Omental fat pad (tissue), 4 donors: ENCODE results near the gene FBXW7. TPM values are rescaled to one million over a fixed set of nuclear protein-coding genes. Genes with fewer than 3 reads are reported as not detected.

Source experiments
- ATAC-seq: fragments of 150-250 bp; one replicate; pipeline ENCODE4 v1.9.1; 2016; ENCODE audit warnings: mild to moderate bottlenecking, moderate library complexity; ENCODE audit not compliant: low FRiP score
- DNase-seq: peaks from one replicate; pipeline ENCODE4 v3.0.0-alpha.2; 2019; ENCODE audit warnings: low spot score
- CTCF ChIP-seq, 3 donors: fragments of 450-650 bp; IDR thresholded peaks; one replicate each; pipeline ENCODE4 v1.5.1; 2016 to 2017; ENCODE audit warnings: antibody characterized with exemption in 3 of 3, mild to moderate bottlenecking in 3 of 3, moderate library complexity in 2 of 3
- total RNA-seq, 4 donors: library from RNA; depleted of rRNA; stranded (reverse); fragments of >200 nt; gene quantifications; one replicate each; pipeline ENCODE4 v1.1.0, GENCODE V29; 2016

The FBXW7 gene
- total RNA-seq, 4 donors from 2014 or later, result 44.3 to 62.0 (median 49.9) TPM

GRCh38 chr4:152389359-152389758 is 146.5 kb downstream of the FBXW7 start:
- no peak for TF ChIP-seq CTCF (IDR thresholded peaks at IDR 0.05)
- DNase-seq (no peak), ATAC-seq (no peak)

- no peak for TF ChIP-seq CTCF (IDR thresholded peaks at IDR 0.05)
- DNase-seq (no peak), ATAC-seq (no peak)
Observed at GRCh38 chr4:152385551-152385950, 150.3 kb downstream of the FBXW7 start.

- ATAC-seq, result no peak
- TF ChIP-seq CTCF (IDR thresholded peaks at IDR 0.05), result no peak
- no peak for DNase-seq
Observed at GRCh38 chr4:152382057-152382785, 153.7 kb downstream of the FBXW7 start.

- DNase-seq, result no peak
- no peak for TF ChIP-seq CTCF (IDR thresholded peaks at IDR 0.05)
- no peak for ATAC-seq
Observed at GRCh38 chr4:152380919-152381318, 155.0 kb downstream of the FBXW7 start.

- no peak for ATAC-seq
- no peak for DNase-seq
- no peak for TF ChIP-seq CTCF (IDR thresholded peaks at IDR 0.05)
Observed at GRCh38 chr4:152380185-152380584, 155.7 kb downstream of the FBXW7 start.

GRCh38 chr4:152374606-152375285 is 161.1 kb downstream of the FBXW7 start:
- ATAC-seq, result no peak
- DNase-seq, result no peak
- TF ChIP-seq CTCF (IDR thresholded peaks at IDR 0.05), result no peak

GRCh38 chr4:152374153-152374552 is 161.7 kb downstream of the FBXW7 start:
- ATAC-seq (no peak), DNase-seq (no peak)
- TF ChIP-seq CTCF (IDR thresholded peaks at IDR 0.05), result no peak
